Hepatocyte (in vitro differentiated cells): ENCODE measurements around the gene LCE1D. TPM values are rescaled to one million over a fixed set of nuclear protein-coding genes. Genes with fewer than 3 reads are reported as not detected.

Experiments used
- DNase-seq: peaks from one replicate; pipeline ENCODE4 v3.0.0-alpha.2; 2016; ENCODE audit warnings: low spot score
- H2AFZ ChIP-seq: fragments of 200-600 bp; sonication (generic); 2 replicates; pipeline ENCODE4 v1.6.0; 2016; ENCODE audit warnings: antibody characterized with exemption, mild to moderate bottlenecking
- H3K27ac ChIP-seq: fragments of 200-600 bp; sonication (generic); 2 replicates; pipeline ENCODE4 v1.5.1; 2016; ENCODE audit warnings: mild to moderate bottlenecking
- H3K27me3 ChIP-seq: fragments of 200-600 bp; sonication (generic); 2 replicates; pipeline ENCODE4 v1.6.1; 2016
- H3K36me3 ChIP-seq: fragments of 200-600 bp; sonication (generic); replicated peaks from 2 replicates; pipeline ENCODE4 v1.5.1; 2016; ENCODE audit warnings: low read depth; ENCODE audit not compliant: insufficient read depth
- H3K4me1 ChIP-seq: fragments of 200-600 bp; sonication (generic); 2 replicates; pipeline ENCODE4 v1.5.1; 2016; ENCODE audit warnings: mild to moderate bottlenecking, moderate library complexity; ENCODE audit not compliant: insufficient read depth
- H3K4me2 ChIP-seq: fragments of 200-600 bp; sonication (generic); 2 replicates; pipeline ENCODE4 v1.6.0; 2016
- H3K4me3 ChIP-seq: fragments of 200-600 bp; sonication (generic); 2 replicates; pipeline ENCODE4 v1.5.1; 2016; ENCODE audit warnings: mild to moderate bottlenecking
- H3K79me2 ChIP-seq: fragments of 200-600 bp; sonication (generic); 2 replicates; pipeline ENCODE4 v1.6.0; 2017; ENCODE audit warnings: mild to moderate bottlenecking
- H3K9me2 ChIP-seq: fragments of 200-600 bp; sonication (generic); replicated peaks from 2 replicates; pipeline ENCODE4 v1.6.0; 2017; ENCODE audit warnings: mild to moderate bottlenecking; ENCODE audit not compliant: insufficient read depth
- H3K9me3 ChIP-seq: fragments of 200-600 bp; sonication (generic); 2 replicates; pipeline ENCODE4 v1.5.1; 2016; ENCODE audit warnings: low read depth, mild to moderate bottlenecking
- H4K20me1 ChIP-seq: fragments of 200-600 bp; sonication (generic); 2 replicates; pipeline ENCODE4 v1.6.0; 2016; ENCODE audit warnings: mild to moderate bottlenecking; ENCODE audit not compliant: insufficient read depth, poor library complexity, severe bottlenecking
- CTCF ChIP-seq: fragments of 200-600 bp; sonication (generic); IDR thresholded peaks from 2 replicates; pipeline ENCODE4 v1.5.1; 2016; ENCODE audit warnings: antibody characterized with exemption, mild to moderate bottlenecking; ENCODE audit not compliant: poor library complexity
- EZH2 ChIP-seq: fragments of 200-600 bp; sonication (generic); IDR thresholded peaks from 2 replicates; pipeline ENCODE4 v1.6.1; 2016; ENCODE audit warnings: antibody characterized with exemption, mild to moderate bottlenecking, borderline replicate concordance
- EZH2phosphoT487 ChIP-seq: fragments of 200-600 bp; sonication (generic); IDR thresholded peaks from one replicate; pipeline ENCODE4 v1.6.1; 2018; ENCODE audit warnings: antibody characterized with exemption, mild to moderate bottlenecking, low read depth, moderate library complexity; ENCODE audit not compliant: unreplicated experiment, severe bottlenecking
- WGBS: methylation state at CpG from one replicate; pipeline ENCODE4 v1.1.6; 2016; ENCODE audit warnings: low lambda C conversion rate; ENCODE audit errors: missing lambda C conversion rate; 5-methylcytosine and 5-hydroxymethylcytosine counted together
- polyA plus RNA-seq: library from polyadenylated mRNA; unstranded; fragments of >200 nt; fragmentation: Nextera tagmentation; extraction: Ambion mirVana; gene quantifications from 2 replicates; pipeline ENCODE4 v1.2.1, GENCODE V29; 2016
- total RNA-seq: library from RNA; depleted of rRNA; stranded (reverse); fragments of >200 nt; gene quantifications from 2 replicates; pipeline ENCODE4 v1.2.3, GENCODE V29; 2014

Gene LCE1D
- total and polyA plus RNA-seq, 2 experiments from 2014 or later, result not detected

DNA sequence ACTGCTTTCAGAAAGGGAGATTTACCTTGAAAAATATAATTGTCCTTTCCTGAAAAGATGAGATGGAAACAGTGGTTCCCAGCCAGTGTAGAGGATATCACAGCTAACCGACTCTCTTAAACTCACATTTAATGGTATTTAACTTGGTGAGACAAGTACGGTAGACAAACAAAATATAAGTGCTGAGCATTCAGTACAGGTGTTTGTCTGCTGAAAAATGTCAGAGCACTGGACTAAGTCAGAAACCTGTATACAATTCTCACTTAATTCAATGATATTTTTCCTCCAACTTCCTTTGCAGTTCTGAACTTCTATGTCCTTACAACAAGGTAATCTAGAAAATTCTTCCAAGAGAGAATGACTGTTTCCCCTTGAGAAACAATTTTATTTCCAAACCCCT, 15.2 kb downstream of the LCE1D start, which contains the start of gene LCE1B:
LCE1B (plus strand) TSS at position 301 of the 400 bp plus-strand sequence. CDS start 476 bp downstream, outside the sequence.
- H3K9me2 ChIP-seq, result no peaks in the 10 kb centered on the region
- WGBS, result 86% methylated on average over 2 of the region's 2 CpGs
- no peak within 1 kb of the TSS for H2AFZ ChIP-seq
- H3K79me2 ChIP-seq, result no peaks in the 10 kb centered on the region
- H3K27me3 ChIP-seq, result no peaks in the 10 kb centered on the region
- H3K4me2 ChIP-seq, result no peak within 1 kb of the TSS
- H4K20me1 ChIP-seq, result no peaks in the 10 kb centered on the region
- no peak for DNase-seq
- H3K36me3 ChIP-seq, result no peaks in the 10 kb centered on the region
- no peaks in the 10 kb centered on the region for H3K4me1 ChIP-seq
- no peak within 1 kb of the TSS for H3K27ac ChIP-seq
- no peak within 1 kb of the TSS for H3K4me3 ChIP-seq
- TF ChIP-seq CTCF (no peak), EZH2phosphoT487 (no peak), EZH2 (no peak)
- H3K9me3 ChIP-seq, result no peaks in the 10 kb centered on the region

- TF ChIP-seq EZH2phosphoT487 (no peak), CTCF (no peak), EZH2 (no peak)
- Histone ChIP-seq H3K27me3 (no peaks in the 10 kb centered on the region), H3K79me2 (no peaks in the 10 kb centered on the region), H3K9me3 (no peaks in the 10 kb centered on the region), H3K27ac (no peak overlapping the region), H2AFZ (no peak overlapping the region), H4K20me1 (no peaks in the 10 kb centered on the region), H3K4me3 (no peak overlapping the region), H3K4me1 (no peaks in the 10 kb centered on the region), H3K36me3 (no peaks in the 10 kb centered on the region), H3K4me2 (no peak overlapping the region), H3K9me2 (no peaks in the 10 kb centered on the region)
- 70% methylated on average over 6 of the region's 6 CpGs for WGBS
- DNase-seq, result no peak
Measured at GRCh38 chr1:152817309-152817708, 20.8 kb downstream of the LCE1D start.

- 28% methylated on average over 5 of the region's 5 CpGs for WGBS
- Histone ChIP-seq H3K36me3 (no peaks in the 10 kb centered on the region), H3K9me2 (no peaks in the 10 kb centered on the region), H3K27ac (no peak overlapping the region), H3K4me3 (no peak overlapping the region), H3K4me2 (no peak overlapping the region), H3K9me3 (no peaks in the 10 kb centered on the region), H3K79me2 (no peaks in the 10 kb centered on the region), H3K4me1 (no peaks in the 10 kb centered on the region), H3K27me3 (no peaks in the 10 kb centered on the region), H4K20me1 (no peaks in the 10 kb centered on the region), H2AFZ (no peak overlapping the region)
- no peak for DNase-seq
- TF ChIP-seq CTCF (no peak), EZH2 (no peak), EZH2phosphoT487 (no peak)
Measured at GRCh38 chr1:152823294-152823693, 26.8 kb downstream of the LCE1D start.

DNA sequence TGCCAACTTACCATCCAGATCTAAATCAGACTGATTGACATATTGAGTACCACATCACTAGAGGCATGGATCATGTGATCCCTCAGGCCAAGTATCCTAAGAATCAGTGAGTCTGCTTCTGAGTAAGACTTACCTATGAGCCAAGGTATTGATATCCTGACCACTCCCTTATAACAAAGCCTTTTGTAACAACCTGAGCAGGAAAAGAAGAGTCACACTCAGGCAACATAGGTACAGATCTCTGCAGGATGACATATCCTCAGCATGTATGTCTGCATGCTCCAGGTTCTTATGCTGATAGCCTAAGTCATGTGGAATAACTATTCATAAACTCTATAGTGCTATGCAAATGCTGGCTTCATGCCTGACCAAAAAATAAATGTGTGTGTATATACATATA, 28.4 kb downstream of the LCE1D start:
- Histone ChIP-seq H3K79me2 (no peaks in the 10 kb centered on the region), H3K36me3 (no peaks in the 10 kb centered on the region), H3K4me1 (no peaks in the 10 kb centered on the region), H3K27ac (no peak overlapping the region), H3K4me3 (no peak overlapping the region), H4K20me1 (no peaks in the 10 kb centered on the region), H3K4me2 (no peak overlapping the region), H3K9me3 (no peaks in the 10 kb centered on the region), H2AFZ (no peak overlapping the region), H3K9me2 (no peaks in the 10 kb centered on the region), H3K27me3 (no peaks in the 10 kb centered on the region)
- DNase-seq, result no peak
- no peak for TF ChIP-seq EZH2phosphoT487
- no peak for TF ChIP-seq CTCF
- no peak for TF ChIP-seq EZH2
